ENCODE measurements around the gene SAPCD2. TPM values are rescaled to one million over a fixed set of nuclear protein-coding genes. Genes with fewer than 3 reads are reported as not detected.

Gene SAPCD2
- total and polyA plus RNA-seq, 8 donors: 0.04 to 0.97 (median 0.34) TPM

GRCh38 chr9:137021568-137021978 is 48.8 kb downstream of the SAPCD2 start:
- WGBS, 2 donors: 88 to 97% methylated on average over 6 of the region's 6 CpGs
- Histone ChIP-seq H3K4me1 (peaks cover 1 to 7% (median 4%) of the 10 kb centered on the region in 3 donors), H3K27me3 (no peaks in the 10 kb centered on the region), H3K9me3 (no peaks in the 10 kb centered on the region), H3K4me3 (no peak overlapping the region), H3K36me3 (peaks cover 0 to 4% (median 0%) of the 10 kb centered on the region in 3 donors), H3K27ac (no peak overlapping the region)
- ATAC-seq: no peak
- intact Hi-C loops (cut with DNase I): loop anchor here in 2 of 3 donors (5.0 to 10.0 kb wide), 2 partner anchors 59 to 67 kb away; partner anchors contain the start of gene LCN12 (in 1 of the 2)
- TF ChIP-seq CTCF (IDR thresholded peaks at IDR 0.05): no peak
- DNase-seq: no peak
- no peak for FAIRE-seq

DNA sequence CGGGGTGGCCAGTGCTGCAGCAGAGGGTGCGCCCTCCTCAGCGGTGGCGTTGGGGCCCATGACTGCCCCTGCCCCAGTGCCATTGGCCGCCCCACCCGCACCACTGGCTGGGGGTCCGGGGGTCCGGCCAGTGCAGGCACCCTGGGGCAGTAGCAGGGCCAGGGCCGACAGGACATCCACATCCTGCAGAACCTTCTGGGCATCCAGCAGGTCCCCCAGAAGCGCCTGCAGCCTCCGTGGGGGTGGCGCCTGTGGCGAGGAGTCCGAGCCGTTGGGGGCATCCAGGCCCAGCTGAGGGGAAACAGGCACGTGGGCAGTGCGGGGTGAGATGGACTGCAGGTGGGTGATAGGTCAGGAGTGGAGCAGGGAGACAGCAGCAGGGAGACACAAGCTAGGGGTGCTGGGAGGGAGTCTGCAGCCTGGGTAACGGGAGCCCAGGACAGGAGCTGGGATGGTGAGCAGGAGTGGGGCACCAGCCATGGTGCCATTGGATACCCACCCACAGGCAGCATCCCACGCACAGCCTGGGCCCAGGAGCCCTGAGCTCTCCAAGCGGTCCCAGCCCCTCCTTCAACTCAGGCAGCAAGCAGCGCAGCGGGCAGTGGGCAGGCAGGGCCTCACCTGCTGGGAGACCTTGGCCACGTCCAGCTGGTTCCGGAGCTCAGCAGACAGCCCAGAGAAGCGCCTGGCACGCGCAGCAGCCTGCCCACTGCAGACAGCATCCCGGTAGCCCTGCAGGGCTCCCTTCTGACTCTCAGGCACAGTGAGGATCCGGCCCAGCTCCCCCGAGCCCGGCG is 49.4 kb downstream of the SAPCD2 start:
- no peak for TF ChIP-seq CTCF (IDR thresholded peaks at IDR 0.05)
- FAIRE-seq (no peak), ATAC-seq (no peak), DNase-seq (no peak)
- Histone ChIP-seq H3K27me3 (no peaks in the 10 kb centered on the region), H3K27ac (no peak overlapping the region), H3K36me3 (peaks cover 0 to 7% (median 0%) of the 10 kb centered on the region in 3 donors), H3K9me3 (no peaks in the 10 kb centered on the region), H3K4me1 (peaks cover 0 to under 1% (median 0%) of the 10 kb centered on the region in 3 donors), H3K4me3 (no peak overlapping the region)
- intact Hi-C loops (cut with DNase I): loop anchor here in 2 of 3 donors (5.0 to 10.0 kb wide), 2 partner anchors 59 to 66 kb away; partner anchors contain the start of gene LCN12 (in 1 of the 2)
- WGBS, 2 donors: 95 to 97% methylated on average over 32 of the region's 32 CpGs

GRCh38 chr9:137019891-137020683 is 50.3 kb downstream of the SAPCD2 start:
- no peaks in the 10 kb centered on the region for H3K27me3 ChIP-seq
- H3K4me3 ChIP-seq: no peak overlapping the region
- DNase-seq: no peak
- H3K27ac ChIP-seq: no peak overlapping the region
- H3K9me3 ChIP-seq: no peaks in the 10 kb centered on the region
- intact Hi-C loops (cut with DNase I): loop anchor here in 2 of 3 donors (5.0 to 10.0 kb wide), 2 partner anchors 58 to 65 kb away; partner anchors contain the start of gene LCN12 (in 1 of the 2)
- no peak for ATAC-seq
- no peaks in the 10 kb centered on the region for H3K4me1 ChIP-seq
- WGBS, 2 donors: 92% methylated on average over 31 to 34 of the region's 34 CpGs
- peaks cover 0 to 15% (median 0%) of the 10 kb centered on the region in 3 donors for H3K36me3 ChIP-seq
- FAIRE-seq: no peak
- no peak for TF ChIP-seq CTCF (IDR thresholded peaks at IDR 0.05)

GRCh38 chr9:137018761-137019559 is 51.4 kb downstream of the SAPCD2 start:
- intact Hi-C loops (cut with DNase I): no loop called here
- 93 to 95% methylated on average over 35 to 36 of the region's 36 CpGs for WGBS, 2 donors
- no peak for DNase-seq

More at GRCh38 chr9:137018761-137019559, 51.4 kb downstream of the SAPCD2 start:
- no peaks in the 10 kb centered on the region for H3K9me3 ChIP-seq
- FAIRE-seq (no peak), ATAC-seq (no peak)
- no peak for TF ChIP-seq CTCF (IDR thresholded peaks at IDR 0.05)
- no peak overlapping the region for H3K4me3 ChIP-seq
- H3K36me3 ChIP-seq: peaks cover 0 to 19% (median 0%) of the 10 kb centered on the region in 3 donors
- no peaks in the 10 kb centered on the region for H3K27me3 ChIP-seq
- no peak overlapping the region for H3K27ac ChIP-seq
- no peaks in the 10 kb centered on the region for H3K4me1 ChIP-seq

Data from pancreas (tissue), 10 donors.